Endothelial cell of umbilical vein (primary cell): ENCODE measurements around the gene MYO1G. TPM values are rescaled to one million over a fixed set of nuclear protein-coding genes. Genes with fewer than 3 reads are reported as not detected.

ENCODE experiments used
- BruUV-seq: library from RNA; stranded (reverse); fragments of 400-500 nt; replicated peaks from 2 replicates; lab custom pipeline; 2021; lab: Mats Ljungman, UMichigan
- CTCF ChIA-PET: fragments of 300-600, 350-600 bp; sonication (Branson Sonifier 250); formaldehyde crosslinking; loops from one replicate; lab custom pipeline; 2021; ENCODE audit warnings: antibody characterized with exemption, inconsistent platforms; lab: Charles Lee
- POLR2A ChIA-PET: fragments of 300-600, 350-600 bp; sonication (Branson Sonifier 250); formaldehyde crosslinking; loops from one replicate; lab custom pipeline; 2021; ENCODE audit warnings: antibody characterized with exemption, inconsistent platforms; lab: Charles Lee
- DNase-seq: peaks from one replicate; pipeline ENCODE4 v3.0.0-alpha.2; 2011; ENCODE audit warnings: low read depth, low spot score
- FAIRE-seq: peaks from 2 replicates; lab custom pipeline; 2011; peaks lifted over from hg19 to GRCh38; lab: Jason Lieb, UNC
- H2AFZ ChIP-seq: 2 replicates; pipeline ENCODE4 v1.6.0; 2012; ENCODE audit warnings: low read depth, low read length, control low read depth, inconsistent platforms
- H3K27ac ChIP-seq: 2 replicates; pipeline ENCODE4 v1.5.1; 2011; ENCODE audit warnings: low read depth, mild to moderate bottlenecking, control low read depth, low read length, moderate library complexity; ENCODE audit not compliant: insufficient read depth
- H3K27me3 ChIP-seq, 2 experiments: 2 replicates each; pipeline versions ENCODE4 v1.6.0 to v1.6.1; 2011; ENCODE audit warnings: low read length in 2 of 2, mixed read lengths in 1 of 2; ENCODE audit not compliant: control insufficient read depth in 2 of 2, insufficient read depth in 2 of 2
- H3K36me3 ChIP-seq, 2 experiments: 2 replicates in 1 of 2; 3 replicates in 1 of 2; pipeline ENCODE4 v1.5.1; 2011; ENCODE audit warnings: low read length in 2 of 2, mild to moderate bottlenecking in 1 of 2, moderate library complexity in 1 of 2; ENCODE audit not compliant: control insufficient read depth in 2 of 2, insufficient read depth in 2 of 2; ENCODE audit errors: extremely low read depth in 1 of 2
- H3K4me1 ChIP-seq: 3 replicates; pipeline ENCODE4 v1.5.1; 2011; ENCODE audit warnings: mild to moderate bottlenecking, low read length; ENCODE audit not compliant: control insufficient read depth, insufficient read depth; ENCODE audit errors: extremely low read depth
- H3K4me2 ChIP-seq: 2 replicates; pipeline ENCODE4 v1.6.1; 2011; ENCODE audit warnings: low read length, control low read depth, mixed read lengths; ENCODE audit not compliant: insufficient read depth
- H3K4me3 ChIP-seq, 3 experiments: fragments of 200-600 bp in 1 of 3; sonication (generic), shearing (Covaris generic) in 1 of 3; replicated peaks in 1 of 3; 2 replicates each; pipeline ENCODE4 v1.5.1; 2011 to 2016; ENCODE audit warnings: control low read depth in 3 of 3, low read length in 3 of 3, mild to moderate bottlenecking in 2 of 3, inconsistent platforms in 1 of 3, low read depth in 1 of 3, moderate library complexity in 1 of 3; ENCODE audit not compliant: insufficient read depth in 1 of 3
- H3K79me2 ChIP-seq: 2 replicates; pipeline ENCODE4 v1.6.0; 2012; ENCODE audit warnings: low read length, inconsistent platforms; ENCODE audit not compliant: control insufficient read depth, insufficient read depth
- H3K9ac ChIP-seq: replicated peaks from 2 replicates; pipeline ENCODE3; 2011; ENCODE audit warnings: low read length, control low read depth; ENCODE audit not compliant: insufficient read depth; ENCODE audit errors: extremely low read depth
- H3K9me1 ChIP-seq: replicated peaks from 3 replicates; pipeline ENCODE4 v1.6.0; 2011; ENCODE audit warnings: mild to moderate bottlenecking, low read length; ENCODE audit not compliant: control insufficient read depth, insufficient read depth; ENCODE audit errors: extremely low read depth
- H3K9me3 ChIP-seq: replicated peaks from 2 replicates; pipeline ENCODE4 v1.5.1; 2012; ENCODE audit warnings: low read length, inconsistent platforms; ENCODE audit not compliant: control insufficient read depth, insufficient read depth
- H4K20me1 ChIP-seq: replicated peaks from 2 replicates; pipeline ENCODE3; 2011; ENCODE audit warnings: mild to moderate bottlenecking, low read length; ENCODE audit not compliant: control insufficient read depth, insufficient read depth; ENCODE audit errors: extremely low read depth
- CTCF ChIP-seq, 2 donors: IDR thresholded peaks; 1 replicate in 1 of 2; 2 replicates in 1 of 2; pipeline ENCODE4 v1.5.1; 2011; ENCODE audit warnings: low read length in 2 of 2, mild to moderate bottlenecking in 2 of 2, moderate library complexity in 2 of 2, control low read depth in 1 of 2, inconsistent platforms in 1 of 2, low read depth in 1 of 2; ENCODE audit not compliant: insufficient read depth in 1 of 2; ENCODE audit errors: extremely low read depth in 1 of 2
- EZH2 ChIP-seq: IDR thresholded peaks from 2 replicates; pipeline ENCODE4 v1.6.1; 2012; ENCODE audit warnings: borderline replicate concordance, low read depth, mild to moderate bottlenecking, moderate library complexity, low read length, inconsistent platforms; ENCODE audit not compliant: severe bottlenecking
- FOS ChIP-seq: IDR thresholded peaks from 2 replicates; pipeline ENCODE4 v1.6.1; 2011; ENCODE audit warnings: mild to moderate bottlenecking, low read length, moderate library complexity, borderline replicate concordance; ENCODE audit not compliant: insufficient read depth
- GATA2 ChIP-seq: IDR thresholded peaks from 2 replicates; pipeline ENCODE4 v1.7.0; 2011; ENCODE audit warnings: low read depth, mild to moderate bottlenecking, moderate library complexity, mixed read lengths, low read length; ENCODE audit not compliant: insufficient read length, insufficient read depth
- JUN ChIP-seq: IDR thresholded peaks from 2 replicates; pipeline ENCODE4 v1.6.1; 2011; ENCODE audit warnings: borderline replicate concordance, low read depth; ENCODE audit not compliant: insufficient read length, insufficient read depth
- MAX ChIP-seq: IDR thresholded peaks from 2 replicates; pipeline ENCODE4 v1.6.1; 2011; ENCODE audit not compliant: insufficient read depth, insufficient read length
- MYC ChIP-seq: IDR thresholded peaks from one replicate; pipeline ENCODE4 v1.6.1; 2011; ENCODE audit warnings: mild to moderate bottlenecking, low read depth, low read length
- POLR2A ChIP-seq: IDR thresholded peaks from 2 replicates; pipeline ENCODE4 v1.6.1; 2012; ENCODE audit warnings: low read depth, mild to moderate bottlenecking, control low read depth, low read length
- POLR2AphosphoS5 ChIP-seq: IDR thresholded peaks from 2 replicates; pipeline ENCODE4 v1.6.1; 2012; ENCODE audit warnings: low read depth, mild to moderate bottlenecking, control low read depth, low read length, moderate library complexity; ENCODE audit not compliant: insufficient read depth
- dilution Hi-C: fragments of 300-500 bp; cut with MboI; formaldehyde crosslinking; loops from one replicate; pipeline ENCODE4 v1.15.0; 2019; ENCODE audit warnings: low sequenced_read_pairs; ENCODE audit not compliant: extremely low pct_ligation_motif_present
- intact Hi-C: fragments of 100-400 bp; cut with micrococcal nuclease; formaldehyde crosslinking; loops from one replicate; pipeline ENCODE4 v1.10.0; 2022
- polyA plus RNA-seq, 4 experiments: library from polyadenylated mRNA; depleted of rRNA in 3 of 4; stranded (reverse) in 3 of 4; unstranded in 1 of 4; fragments of >200 nt; gene quantifications; 2 replicates each; pipeline versions ENCODE4 v1.2.1 to v1.2.3, GENCODE V29; 2011 to 2012; ENCODE audit warnings: missing spikeins in 1 of 4
- total RNA-seq: library from RNA; stranded (reverse); gene quantifications from 2 replicates; pipeline ENCODE4 v1.2.3, GENCODE V29; 2021

The MYO1G gene
- total and polyA plus RNA-seq, 2 donors (not counting 3 experiments of a cell fraction or from before 2014, with no cell fraction given), result 0.11 TPM; not detected in 1

DNA sequence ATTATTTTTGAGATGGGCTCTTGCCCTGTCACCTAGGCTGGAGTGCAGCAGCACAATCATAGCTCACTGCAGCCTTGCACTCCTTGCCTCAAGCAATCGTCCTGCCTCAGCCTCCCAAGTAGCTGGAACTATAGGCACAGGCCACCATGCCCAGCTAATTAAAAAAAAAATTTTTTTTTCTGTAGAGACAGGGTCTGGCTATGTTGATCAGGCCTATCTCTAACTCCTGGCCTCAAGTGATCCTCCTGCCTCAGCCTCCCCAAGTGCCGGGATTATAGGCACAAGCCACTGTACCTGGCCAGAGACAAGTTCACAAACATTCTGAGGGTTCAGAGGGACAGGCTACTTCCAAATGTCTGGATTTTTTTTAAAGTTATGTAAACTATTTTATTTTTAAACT lies 61.4 kb downstream of the MYO1G start:
- Histone ChIP-seq H3K79me2 (no peaks in the 10 kb centered on the region), H2AFZ (no peak overlapping the region), H3K9me1 (no peaks in the 10 kb centered on the region), H3K9me3 (no peaks in the 10 kb centered on the region), H3K36me3 (no peaks in the 10 kb centered on the region), H3K4me3 (no peak overlapping the region), H4K20me1 (no peaks in the 10 kb centered on the region), H3K9ac (no peak overlapping the region), H3K27me3 (no peaks in the 10 kb centered on the region), H3K4me1 (peaks cover 2% of the 10 kb centered on the region), H3K4me2 (no peak overlapping the region), H3K27ac (no peak overlapping the region)
- FAIRE-seq, result no peak
- no peak for TF ChIP-seq MAX
- no peak for TF ChIP-seq EZH2
- no peak for TF ChIP-seq POLR2A
- TF ChIP-seq CTCF (IDR thresholded peaks at IDR 0.05; ENCODE audit: extremely low read depth in 1 of 2, insufficient read depth in 1 of 2, low read depth in 1 of 2, low read length in 2 of 2), result no peak
- no peak for TF ChIP-seq MYC
- no peak for DNase-seq
- no TSS peak for BruUV-seq
- dilution Hi-C loops, result no loop called here
- POLR2A ChIA-PET, result no interaction called here
- intact Hi-C loops, result no loop called here
- CTCF ChIA-PET, result interaction anchor here (0.8 to 5.4 kb wide), 3 partner anchors 61 to 259 kb away, joined by 3 to 65 read pairs (median 3); no protein-coding TSS in a partner anchor

GRCh38 chr7:44914992-44915607 lies 63.7 kb downstream of the MYO1G start:
- no peaks in the 10 kb centered on the region for H3K79me2 ChIP-seq
- DNase-seq, result no peak
- no peak overlapping the region for H3K4me3 ChIP-seq
- no peak for FAIRE-seq
- TF ChIP-seq MAX, result no peak
- TF ChIP-seq GATA2, result no peak
- no peak for TF ChIP-seq POLR2AphosphoS5
- TF ChIP-seq EZH2, result no peak
- TF ChIP-seq FOS, result no peak
- TF ChIP-seq POLR2A, result no peak
- no peak for TF ChIP-seq MYC
- no peak for TF ChIP-seq CTCF (IDR thresholded peaks at IDR 0.05; ENCODE audit: extremely low read depth in 1 of 2, insufficient read depth in 1 of 2, low read depth in 1 of 2, low read length in 2 of 2)
- no peak for TF ChIP-seq JUN
- H3K27ac ChIP-seq, result no peak overlapping the region
- H3K27me3 ChIP-seq, result no peaks in the 10 kb centered on the region
- intact Hi-C loops (no loop called here), dilution Hi-C loops (no loop called here)
- no peaks in the 10 kb centered on the region for H3K9me3 ChIP-seq
- H4K20me1 ChIP-seq, result no peaks in the 10 kb centered on the region
- no peak overlapping the region for H3K4me2 ChIP-seq
- BruUV-seq, result no TSS peak
- no peak overlapping the region for H2AFZ ChIP-seq
- POLR2A ChIA-PET, result no interaction called here
- no peaks in the 10 kb centered on the region for H3K9me1 ChIP-seq
- CTCF ChIA-PET, result interaction anchor here (1.0 to 1.4 kb wide), 3 partner anchors 18 to 58 kb away, joined by 3 to 6 read pairs (median 4); no protein-coding TSS in a partner anchor
- H3K9ac ChIP-seq, result no peak overlapping the region
- H3K4me1 ChIP-seq, result peaks cover 2% of the 10 kb centered on the region
- no peaks in the 10 kb centered on the region for H3K36me3 ChIP-seq
